ENCODE results near the gene NOP53. TPM values are rescaled to one million over a fixed set of nuclear protein-coding genes. Genes with fewer than 3 reads are reported as not detected.

The NOP53 gene
- total RNA-seq, 2 donors from 2014 or later: 436 to 761 TPM

- no peak overlapping the region for H3K4me3 ChIP-seq
- H3K9me3 ChIP-seq: no peaks in the 10 kb centered on the region
- no peak for ATAC-seq
- DNase-seq: no peak
- no peak for TF ChIP-seq CTCF (IDR thresholded peaks at IDR 0.05)
- no peak for TF ChIP-seq POLR2A (IDR thresholded peaks at IDR 0.05)
- H3K36me3 ChIP-seq (replicated peaks in 1 of 2; ENCODE audit: insufficient read depth in 1 of 2, low read depth in 2 of 2): no peaks in the 10 kb centered on the region
- no peak overlapping the region for H3K27ac ChIP-seq
- WGBS, 2 donors: 80 to 84% methylated on average over 6 of the region's 6 CpGs
- intact Hi-C loops (cut with DNase I): no loop called here
- H3K27me3 ChIP-seq: no peaks in the 10 kb centered on the region
- H3K4me1 ChIP-seq: no peaks in the 10 kb centered on the region
These were observed 61.1 kb downstream of the NOP53 start for GRCh38 chr19:47806435-47806834.

Small RNAs within 50 kb of the gene (small RNA-seq; reads per million reads assigned to genes)
- gene AC008745.1: not detected
- not detected for gene SNORD23

Other genes with a start within 250 kb of the NOP53 start
- 10 to 100 TPM; 71.5 to 94.9 TPM for gene NAPA, start 230.5 kb upstream of the NOP53 start, total RNA-seq
- gene ZNF541, start 172.4 kb upstream of the NOP53 start, total RNA-seq: under 1 TPM in 1 of 2 donors, not detected in 1; under 0.01 TPM
- gene BICRA, start 136.4 kb upstream of the NOP53 start, total RNA-seq: 10 to 100 TPM in 1 of 2 donors, 1 to 10 TPM in 1; 2.6 to 26.4 TPM
- gene EHD2, start 32.1 kb upstream of the NOP53 start, total RNA-seq: 10 to 100 TPM; 41.2 to 66.3 TPM
- 100 to 1,000 TPM; 189 to 296 TPM for gene SELENOW, start 33.2 kb downstream of the NOP53 start, total RNA-seq
- not detected for gene TPRX1, start 59.0 kb downstream of the NOP53 start, total RNA-seq
- gene CRX, start 76.4 kb downstream of the NOP53 start, total RNA-seq: not detected
- not detected for gene TPRX2, start 113.7 kb downstream of the NOP53 start, total RNA-seq
- not detected for gene SULT2A1, start 140.8 kb downstream of the NOP53 start, total RNA-seq
- gene BSPH1, start 246.6 kb downstream of the NOP53 start, total RNA-seq: not detected
- not detected for gene ELSPBP1, start 249.1 kb downstream of the NOP53 start, total RNA-seq

All from body of pancreas (tissue), 4 donors.